AG09309 (cell line): ENCODE data around the gene SLC1A3.

ENCODE experiments used
- DNase-seq: peaks from one replicate; pipeline ENCODE4 v3.0.0-alpha.2; 2010; ENCODE audit warnings: low read depth
- H3K4me3 ChIP-seq: 2 replicates; pipeline ENCODE4 v1.5.1; 2011; ENCODE audit warnings: mild to moderate bottlenecking, low read depth, low read length, moderate library complexity; ENCODE audit not compliant: control insufficient read depth
- CTCF ChIP-seq: IDR thresholded peaks from 2 replicates; pipeline ENCODE4 v1.5.1; 2011; ENCODE audit warnings: mild to moderate bottlenecking, low read depth, low read length, inconsistent platforms; ENCODE audit not compliant: insufficient read depth, control insufficient read depth; ENCODE audit errors: missing control alignments

Gene SLC1A3

DNA sequence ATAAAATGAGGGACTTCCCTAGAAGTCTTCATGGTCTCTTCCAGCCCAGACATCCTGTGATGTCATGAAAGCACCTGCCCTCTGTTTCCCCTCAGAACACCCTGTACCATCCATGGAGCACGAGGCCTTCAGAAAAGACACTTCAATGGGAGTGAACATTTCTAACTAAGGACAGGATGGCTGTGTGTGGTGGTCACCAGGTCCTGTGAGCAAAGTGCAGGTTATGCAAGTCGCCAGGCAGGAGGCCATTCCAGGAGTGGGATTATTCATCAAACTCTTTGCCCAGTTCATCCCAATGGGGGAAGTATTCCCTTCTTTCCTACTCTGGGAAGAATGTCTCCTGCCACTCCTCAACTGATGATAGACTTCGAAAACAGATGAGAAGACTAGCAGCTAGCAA lies 80.5 kb downstream of the SLC1A3 start:
- no peak for DNase-seq
- no peak overlapping the region for H3K4me3 ChIP-seq
- TF ChIP-seq CTCF = no peak

- H3K4me3 ChIP-seq = no peak overlapping the region
- no peak for DNase-seq
- peak; percentile 41 for TF ChIP-seq CTCF
These were observed 82.3 kb downstream of the SLC1A3 start for GRCh38 chr5:36688722-36689121.

DNA sequence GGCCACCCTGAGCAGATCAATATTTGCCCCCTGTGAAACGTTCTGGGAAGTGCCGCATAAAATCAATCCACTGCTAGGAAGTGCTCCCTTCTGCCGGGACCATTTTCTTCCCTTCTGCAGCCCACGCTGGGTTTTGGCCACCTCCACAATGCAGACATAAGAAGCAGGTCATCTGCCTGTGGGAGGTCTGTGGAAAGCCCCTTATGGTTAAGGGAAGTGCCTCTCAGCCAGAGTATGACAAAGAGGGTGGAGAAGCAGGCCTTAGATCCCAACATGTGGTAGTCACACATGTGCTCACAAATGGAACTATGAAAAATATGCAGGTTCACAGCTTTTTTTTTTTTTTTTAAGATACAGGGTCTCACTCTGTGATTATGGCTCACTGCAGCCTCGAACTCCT lies 82.8 kb downstream of the SLC1A3 start:
- DNase-seq = no peak
- no peak for TF ChIP-seq CTCF
- no peak overlapping the region for H3K4me3 ChIP-seq

DNA sequence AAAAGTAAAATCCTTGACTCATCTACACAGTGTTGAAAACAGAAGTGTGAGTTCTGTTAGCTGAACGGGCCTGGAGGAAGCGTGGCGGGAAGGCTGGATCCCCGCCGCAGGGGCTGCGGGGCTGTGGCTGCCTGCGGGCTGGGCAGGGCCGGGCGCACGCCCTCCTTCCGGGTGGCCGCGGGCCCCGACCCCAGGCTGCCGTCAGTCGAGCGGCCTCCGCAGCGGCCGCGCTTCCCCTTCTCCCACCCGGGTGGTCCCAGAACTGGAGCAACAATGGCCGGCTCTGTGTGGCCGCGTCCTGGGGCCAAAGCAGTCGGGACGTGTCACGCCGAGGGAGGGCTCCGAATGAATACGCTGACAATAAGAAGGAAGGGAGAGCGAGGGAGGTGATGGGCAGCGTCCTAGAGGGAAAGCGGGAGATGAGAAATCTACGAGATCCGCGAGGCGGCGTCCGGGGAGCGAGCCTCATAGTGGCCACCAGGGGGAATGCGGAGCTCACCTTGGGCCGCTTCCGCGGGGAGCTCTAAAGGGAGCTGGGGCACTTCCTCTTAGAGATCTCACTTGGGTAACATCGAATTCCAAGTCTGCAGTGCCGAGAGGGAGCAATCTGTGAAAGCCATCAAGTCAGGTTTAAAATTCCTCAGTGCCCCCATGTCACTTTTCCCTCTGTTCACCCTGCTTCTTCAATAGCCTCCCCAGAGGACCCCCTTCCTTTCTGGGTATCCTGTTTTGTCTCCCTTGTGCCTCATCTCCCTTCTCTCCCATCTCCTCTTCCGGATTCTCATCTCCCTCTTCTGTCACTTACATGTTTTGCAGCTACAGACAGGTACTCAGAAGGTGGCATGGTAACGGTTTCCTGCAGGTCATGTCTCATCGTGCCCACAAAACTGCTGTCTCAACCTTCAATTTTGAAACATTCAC lies 83.9 kb downstream of the SLC1A3 start:
- TF ChIP-seq CTCF = peak; percentile 94
- DNase-seq = no peak
- H3K4me3 ChIP-seq = peak overlapping the region; percentile 59

- TF ChIP-seq CTCF = no peak
- no peak for DNase-seq
- H3K4me3 ChIP-seq = no peak overlapping the region
These were observed 84.8 kb downstream of the SLC1A3 start for GRCh38 chr5:36691226-36691625.

DNA sequence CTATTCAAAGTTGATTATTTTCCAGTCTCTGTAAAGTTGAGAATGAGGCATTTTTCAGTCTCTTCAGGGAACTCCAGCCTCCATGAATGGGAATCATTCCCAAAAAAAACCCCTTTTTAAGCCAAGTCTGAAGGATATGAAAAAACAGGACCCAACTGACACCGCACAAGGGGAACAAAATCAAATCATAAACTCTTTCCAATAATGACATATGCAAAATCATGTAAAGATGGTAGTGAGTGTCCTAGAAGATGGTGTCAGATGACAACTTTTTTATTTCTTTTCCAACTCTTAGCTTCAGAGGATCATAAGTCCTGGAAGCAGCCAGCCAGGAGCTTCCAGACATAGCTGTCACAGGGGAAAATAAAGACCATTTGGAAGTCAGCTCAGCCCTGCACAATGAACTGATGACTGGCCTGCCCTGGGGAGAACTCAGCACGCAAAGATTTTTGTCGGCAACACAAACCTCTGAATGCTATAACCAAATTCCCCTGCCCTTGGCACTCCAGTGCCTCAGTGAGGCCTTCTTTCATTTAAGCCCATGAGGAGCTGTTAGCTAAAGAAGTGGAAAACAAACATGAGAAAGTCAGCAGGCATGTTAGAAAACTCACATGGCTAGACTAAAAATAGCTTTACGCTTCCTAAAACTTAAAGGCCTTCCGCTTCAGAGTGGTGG lies 85.4 kb downstream of the SLC1A3 start:
- TF ChIP-seq CTCF = no peak
- no peak overlapping the region for H3K4me3 ChIP-seq
- DNase-seq = no peak
